Erythroblast (primary cell): Measurements from ENCODE around the gene NT5DC1.
A peak's percentile ranks its signal among the peaks of the same experiment; 100 is the strongest.

Experiments used
- DNase-seq, 2 experiments: peaks; one replicate each; lab custom pipeline; 2025; lab: John Stamatoyannopoulos, UW
- GATA1 ChIP-seq: IDR thresholded peaks from 2 replicates; pipeline ENCODE4 v1.6.1; 2011; ENCODE audit warnings: low read depth, mild to moderate bottlenecking, control low read depth, low read length, moderate library complexity
- POLR2A ChIP-seq: IDR thresholded peaks from 2 replicates; pipeline ENCODE4 v1.6.1; 2011; ENCODE audit warnings: mild to moderate bottlenecking, low read length

The NT5DC1 gene

GRCh38 chr6:116074732-116075390, 25.8 kb upstream of the NT5DC1 start:
- no peak for DNase-seq
- TF ChIP-seq GATA1 (no peak), POLR2A (no peak)

- TF ChIP-seq GATA1 (no peak), POLR2A (no peak)
- DNase-seq: no peak
Observed at GRCh38 chr6:116078522-116078921, 22.1 kb upstream of the NT5DC1 start.

GRCh38 chr6:116078945-116079344, 21.7 kb upstream of the NT5DC1 start:
- TF ChIP-seq GATA1 (no peak), POLR2A (no peak)
- DNase-seq: no peak

GRCh38 chr6:116083052-116083451, 17.6 kb upstream of the NT5DC1 start:
- TF ChIP-seq GATA1: no peak
- no peak for TF ChIP-seq POLR2A

GRCh38 chr6:116084284-116084683, 16.4 kb upstream of the NT5DC1 start:
- no peak for TF ChIP-seq POLR2A
- no peak for TF ChIP-seq GATA1
- DNase-seq: no peak

More at GRCh38 chr6:116083052-116083451, 17.6 kb upstream of the NT5DC1 start:
- no peak for DNase-seq

GRCh38 chr6:116087437-116088027, 13.1 kb upstream of the NT5DC1 start:
- no peak for DNase-seq
- TF ChIP-seq POLR2A (no peak), GATA1 (no peak)

- no peak for DNase-seq
- TF ChIP-seq GATA1: no peak
- TF ChIP-seq POLR2A: no peak
Observed at GRCh38 chr6:116088946-116089345, 11.7 kb upstream of the NT5DC1 start.

GRCh38 chr6:116090251-116090650, 10.4 kb upstream of the NT5DC1 start:
- no peak for TF ChIP-seq POLR2A
- no peak for TF ChIP-seq GATA1
- no peak for DNase-seq

- DNase-seq: no peak
- TF ChIP-seq GATA1: no peak
- TF ChIP-seq POLR2A: no peak
Observed at GRCh38 chr6:116094041-116094440, 6.6 kb upstream of the NT5DC1 start.

GRCh38 chr6:116096048-116096759, 4.4 kb upstream of the NT5DC1 start:
- peak; percentile 9 to 29 for DNase-seq

GRCh38 chr6:116096979-116097816, 3.5 kb upstream of the NT5DC1 start:
- TF ChIP-seq POLR2A (no peak), GATA1 (no peak)
- DNase-seq: peak; percentile 9

- TF ChIP-seq GATA1 (no peak), POLR2A (no peak)
- no peak for DNase-seq
Observed at GRCh38 chr6:116099036-116099435, 1.6 kb upstream of the NT5DC1 start.

- DNase-seq: no peak
Observed at GRCh38 chr6:116101302-116101718, 657 bp downstream of the NT5DC1 start.

More at GRCh38 chr6:116101302-116101718, 657 bp downstream of the NT5DC1 start:
- TF ChIP-seq POLR2A (no peak), GATA1 (no peak)
